ENCODE data around the gene TCTN2.

TCTN2 gene

DNA sequence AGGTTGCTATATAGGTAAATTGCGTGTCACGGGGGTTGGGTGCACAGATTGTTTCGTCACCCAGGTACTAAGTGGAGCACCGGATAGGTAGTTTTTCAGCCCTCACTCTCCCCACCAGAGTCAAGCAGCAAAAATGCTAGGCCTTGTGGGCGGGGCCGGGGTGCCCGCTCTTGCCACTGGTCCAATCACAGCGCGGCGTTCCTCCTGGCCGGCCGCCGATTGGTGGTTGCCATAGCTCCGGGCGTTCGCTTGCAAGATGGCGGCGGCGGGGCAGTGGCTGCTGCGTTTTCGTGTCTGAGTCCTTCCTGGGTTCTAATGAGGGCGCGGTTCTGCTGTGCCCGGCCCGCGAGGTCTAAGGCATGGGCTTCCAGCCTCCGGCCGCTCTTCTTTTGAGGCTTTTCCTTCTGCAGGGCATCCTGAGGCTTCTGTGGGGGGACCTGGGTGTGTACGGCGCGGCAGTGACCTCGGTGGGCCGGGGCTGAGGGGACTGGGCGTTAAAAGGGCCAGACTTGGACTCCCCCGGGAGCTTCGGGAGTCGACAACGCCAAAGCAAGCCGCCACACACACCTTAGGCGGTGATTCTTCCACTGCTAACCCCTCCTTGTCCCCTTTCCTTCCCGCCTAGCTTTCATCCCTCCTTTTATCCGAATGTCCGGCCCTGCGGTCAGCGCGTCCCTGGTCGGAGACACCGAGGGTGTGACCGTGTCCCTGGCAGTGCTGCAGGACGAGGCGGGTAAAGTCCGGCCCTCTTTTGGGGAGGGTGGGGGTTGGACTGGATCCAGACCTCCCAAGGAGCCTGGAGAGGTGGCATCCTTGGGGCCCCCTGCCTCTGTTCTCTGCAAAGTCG, at the start of gene TCTN2:
Gene TCTN2, plus strand, starts transcription at position 232 of the 847 bp plus-strand sequence. Its CDS starts 128 bp downstream, at position 360.
- peak; percentile 90 for DNase-seq (ENCODE audit: low spot score)

DNA sequence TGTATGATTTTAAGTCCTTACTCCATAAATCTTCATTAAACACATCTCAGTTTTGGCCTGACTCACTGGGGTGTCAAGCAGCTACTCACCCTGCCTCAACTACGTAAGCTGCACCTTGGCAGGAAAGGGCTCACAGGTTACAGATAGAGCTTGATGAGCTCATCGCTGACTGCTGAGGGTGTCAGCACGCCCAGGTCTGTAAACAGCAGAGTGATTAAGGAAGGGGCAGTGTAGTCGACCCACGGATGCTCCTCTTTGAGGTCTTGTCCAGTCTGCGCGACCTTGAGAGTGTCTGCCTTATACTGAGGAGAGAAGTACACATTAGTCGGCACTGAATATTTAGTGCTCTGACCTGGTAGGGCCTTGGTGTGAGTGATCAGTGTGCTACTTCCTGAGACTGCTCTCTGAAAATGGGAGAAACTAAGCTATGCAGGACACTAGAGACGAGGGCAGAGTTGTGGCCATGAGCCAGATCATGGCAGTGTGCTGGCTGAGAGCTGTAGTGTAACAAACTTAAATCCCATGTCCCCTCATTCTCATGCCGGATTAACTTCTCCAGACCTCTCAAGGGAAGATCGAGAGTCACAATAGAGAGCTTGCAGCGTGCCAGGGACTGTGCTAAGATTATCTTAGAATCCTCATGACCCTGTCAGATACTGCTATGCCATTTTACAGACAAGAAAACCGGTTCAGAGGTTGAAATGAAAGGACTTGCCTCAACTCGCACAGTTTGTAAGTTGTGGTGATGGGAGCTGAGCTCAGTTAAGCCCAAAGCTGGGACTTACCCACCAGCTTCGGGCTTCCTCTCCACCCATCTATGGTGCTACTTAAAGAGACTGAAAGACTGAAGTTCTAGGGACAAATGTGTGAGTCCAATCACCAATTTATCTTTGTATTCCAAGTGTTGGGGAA, 49.0 kb upstream of the TCTN2 start:
- DNase-seq (ENCODE audit: low spot score) = no peak

DNA sequence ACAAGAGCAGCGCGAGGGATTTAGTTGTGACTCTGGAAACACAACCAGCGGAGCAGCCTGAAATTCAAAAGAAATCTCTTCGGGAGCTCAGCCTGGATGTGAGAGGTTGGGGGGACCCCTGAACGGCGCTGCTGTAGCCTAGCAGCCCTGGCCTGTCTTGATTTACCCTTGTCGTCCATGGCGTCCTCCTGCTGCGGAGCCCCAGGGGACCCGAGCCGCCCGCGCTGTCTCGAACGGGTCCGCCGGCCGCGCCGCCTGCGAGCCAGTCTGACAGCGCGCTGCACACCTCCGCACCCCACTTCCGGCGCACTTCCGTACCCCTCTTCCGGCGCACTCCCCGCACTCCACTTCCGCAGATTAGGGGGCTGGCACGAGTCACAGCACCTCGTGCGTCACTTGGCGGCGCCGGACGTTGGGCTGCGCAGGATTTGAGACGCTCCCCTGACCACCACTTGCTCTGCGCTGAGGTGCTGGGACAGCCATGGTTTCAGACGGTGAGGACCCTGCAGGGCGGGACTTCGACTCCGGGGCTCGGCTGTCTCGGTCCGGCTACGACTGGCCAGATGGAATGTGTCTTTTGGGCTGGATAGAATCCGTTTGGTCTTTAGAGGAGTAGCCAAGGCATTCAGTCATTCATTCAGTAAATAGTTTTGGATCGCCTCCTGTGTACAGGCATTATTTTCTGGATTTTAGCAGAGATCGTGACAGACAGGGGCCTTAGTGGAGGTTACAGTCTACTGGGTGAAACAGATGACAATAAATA, 37.4 kb upstream of the TCTN2 start, which contains the start of the genes EIF2B1 and GTF2H3:
Gene EIF2B1, minus strand, starts transcription at position 308 of the 763 bp plus-strand sequence. Its CDS starts 129 bp downstream, at position 179.
Gene GTF2H3, plus strand, starts transcription at position 451 of the 763 bp plus-strand sequence. Its CDS starts 31 bp downstream, at position 482.
- peak; percentile 94 for DNase-seq (ENCODE audit: low spot score)

DNA sequence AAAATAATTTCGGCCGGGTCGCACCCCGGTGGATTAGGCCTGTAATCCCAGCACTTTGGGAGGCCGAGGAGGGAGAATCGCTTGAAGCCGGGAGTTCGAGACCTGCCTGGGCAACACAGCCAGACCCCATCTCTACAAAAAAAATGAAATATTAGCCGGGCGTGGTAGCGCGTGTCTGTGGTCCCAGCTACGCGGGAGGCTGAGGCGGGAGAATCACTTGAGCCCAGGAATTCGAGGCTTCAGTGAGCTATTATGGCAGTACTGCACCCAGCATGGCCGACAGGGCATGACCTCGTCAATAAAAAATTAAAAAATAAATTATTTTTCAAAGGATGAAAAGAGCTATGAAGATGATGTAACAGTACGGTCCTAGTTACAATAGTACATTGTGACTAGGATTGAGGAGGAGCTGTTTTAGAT, 36.8 kb upstream of the TCTN2 start:
- no peak for DNase-seq (ENCODE audit: low spot score)

DNA sequence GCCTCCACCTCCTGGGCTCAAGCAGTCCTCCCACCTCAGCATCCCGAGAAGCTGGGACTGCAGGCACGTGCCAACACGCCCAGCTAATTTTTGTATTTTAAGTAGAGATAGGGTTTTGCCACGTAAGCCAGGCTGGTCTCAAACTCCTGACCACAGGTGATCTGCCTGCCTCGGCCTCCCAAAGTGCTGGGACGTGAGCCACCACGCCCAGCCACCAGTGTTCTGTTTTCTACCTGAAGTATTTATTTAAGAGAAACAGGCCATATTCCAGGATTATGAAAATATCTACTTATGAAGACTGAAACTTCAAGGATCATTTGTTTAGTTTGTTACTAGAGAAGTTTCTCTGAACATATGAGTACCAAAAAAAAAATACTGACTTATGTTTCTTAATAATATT, 27.0 kb upstream of the TCTN2 start:
- no peak for DNase-seq (ENCODE audit: low spot score)

DNA sequence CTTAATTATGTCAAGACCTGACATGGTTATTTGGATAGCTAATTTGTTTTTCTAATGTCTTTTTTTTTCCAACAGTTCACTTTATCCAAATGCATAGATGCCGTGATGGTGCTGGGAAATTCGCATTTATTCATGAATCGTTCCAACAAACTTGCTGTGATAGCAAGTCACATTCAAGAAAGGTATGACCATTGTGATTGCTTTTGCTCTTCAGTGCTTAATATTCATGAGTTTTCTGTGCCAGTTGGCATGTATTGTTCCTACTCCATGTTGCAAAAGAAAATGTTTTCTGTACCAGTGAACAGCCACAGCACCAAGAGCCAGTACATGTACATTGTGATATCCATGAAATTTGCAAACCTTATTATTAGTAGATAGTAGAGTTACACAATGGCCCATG, 25.5 kb upstream of the TCTN2 start:
- DNase-seq (ENCODE audit: low spot score) = no peak

DNA sequence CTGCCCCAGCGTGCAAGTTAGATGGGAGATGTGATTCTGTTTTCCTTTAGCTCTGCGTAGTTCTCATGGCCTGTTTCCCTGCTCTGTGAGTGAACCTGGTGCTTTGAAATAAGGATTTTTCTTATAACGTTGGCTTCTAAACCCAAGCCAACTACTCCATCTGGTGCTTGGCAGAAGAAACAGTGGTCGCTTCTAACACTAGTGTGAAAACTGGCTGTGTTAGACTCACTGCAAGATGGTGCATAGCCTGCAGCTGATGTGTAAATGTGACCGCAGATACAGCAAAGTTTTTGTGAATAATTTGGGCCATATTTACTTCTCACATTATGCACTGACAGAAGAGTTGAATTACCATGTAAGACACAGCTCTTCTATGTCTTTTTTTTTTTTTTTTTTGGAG, 25.0 kb upstream of the TCTN2 start:
- no peak for DNase-seq (ENCODE audit: low spot score)

DNA sequence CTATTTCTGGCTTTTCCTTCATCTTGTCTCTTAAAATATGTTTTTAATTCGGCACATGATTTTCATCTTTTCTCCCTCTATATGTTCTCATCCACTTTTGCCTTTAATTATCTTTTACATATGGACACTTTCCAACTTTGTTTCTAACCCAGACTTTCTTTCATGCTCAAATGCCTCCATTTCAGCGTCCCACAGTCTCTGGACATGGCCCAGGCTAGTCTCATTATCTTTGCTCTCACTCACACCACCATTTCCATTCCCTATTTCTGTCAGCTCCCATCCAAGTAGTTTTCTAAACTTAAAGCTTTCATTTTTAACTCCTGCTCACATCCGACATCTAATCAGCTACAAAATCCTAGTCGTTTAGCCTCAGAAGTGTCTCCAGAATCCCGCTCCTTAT, 22.5 kb upstream of the TCTN2 start:
- no peak for DNase-seq (ENCODE audit: low spot score)

DNA sequence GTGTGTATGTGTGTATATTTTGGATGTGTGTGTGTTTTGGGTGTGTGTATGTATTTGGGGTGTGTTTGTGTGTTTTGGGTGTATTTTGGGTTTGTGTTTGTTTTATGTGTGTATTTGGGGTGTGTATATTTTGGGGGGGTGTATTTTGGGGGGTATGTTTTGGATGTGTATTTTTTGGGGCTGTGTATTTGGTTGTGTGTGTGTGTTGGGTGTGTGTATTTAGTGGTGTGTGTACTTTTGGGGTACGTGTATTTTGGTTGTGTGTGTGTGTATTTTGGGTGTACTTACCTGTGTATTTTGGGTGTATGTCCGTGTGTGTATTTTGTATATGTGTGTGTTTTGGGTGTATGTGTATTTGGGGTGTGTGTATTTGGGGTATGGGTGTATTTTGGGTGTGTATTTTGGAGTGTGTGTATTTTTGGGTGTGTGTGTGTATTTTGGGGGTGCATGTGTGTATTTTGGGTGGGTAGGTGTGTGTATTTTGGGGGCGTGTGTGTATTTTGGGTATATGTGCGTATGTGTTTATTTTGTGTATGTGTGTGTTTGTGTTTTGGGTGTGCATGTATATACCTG, 16.7 kb upstream of the TCTN2 start:
- no peak for DNase-seq (ENCODE audit: low spot score)

DNA sequence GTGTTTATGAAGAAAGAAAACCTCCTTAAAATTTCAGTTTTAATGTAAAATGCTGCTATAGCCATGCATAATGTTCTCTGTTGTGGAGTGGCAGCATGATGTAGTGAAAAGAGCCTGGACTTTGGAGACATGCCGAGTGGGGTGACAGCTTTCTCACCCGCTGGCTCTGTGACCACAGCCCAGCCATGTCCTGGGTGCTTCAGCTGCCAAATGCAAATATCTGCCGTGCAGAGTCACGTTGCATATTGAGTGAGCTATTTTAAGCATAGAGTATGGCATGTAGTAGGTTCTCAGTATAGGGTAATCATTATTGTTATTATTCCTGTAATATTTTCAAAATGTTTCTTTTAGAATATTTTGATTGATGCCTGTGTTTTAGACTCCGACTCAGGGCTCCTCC, 15.5 kb upstream of the TCTN2 start:
- DNase-seq (ENCODE audit: low spot score) = no peak

DNA sequence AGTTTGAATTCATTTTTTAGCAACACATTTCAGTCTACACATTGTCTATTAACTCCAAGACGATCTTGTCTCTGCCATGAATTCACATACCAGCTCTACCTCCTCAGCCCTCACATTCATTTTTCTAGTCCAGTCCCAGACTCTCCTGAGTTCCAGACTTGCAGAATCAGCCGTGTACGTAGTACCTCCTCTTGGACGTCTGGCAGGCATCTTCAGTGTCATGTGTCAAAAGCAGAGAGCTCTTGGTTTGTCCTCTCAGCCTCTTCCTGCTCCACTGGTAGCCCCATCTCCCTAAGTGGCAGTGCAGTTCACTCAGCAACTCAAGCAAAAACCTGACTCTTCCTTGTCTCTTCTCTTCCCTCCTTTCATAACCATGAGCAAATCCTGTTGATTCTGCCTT, 14.5 kb upstream of the TCTN2 start:
- DNase-seq (ENCODE audit: low spot score) = no peak

DNA sequence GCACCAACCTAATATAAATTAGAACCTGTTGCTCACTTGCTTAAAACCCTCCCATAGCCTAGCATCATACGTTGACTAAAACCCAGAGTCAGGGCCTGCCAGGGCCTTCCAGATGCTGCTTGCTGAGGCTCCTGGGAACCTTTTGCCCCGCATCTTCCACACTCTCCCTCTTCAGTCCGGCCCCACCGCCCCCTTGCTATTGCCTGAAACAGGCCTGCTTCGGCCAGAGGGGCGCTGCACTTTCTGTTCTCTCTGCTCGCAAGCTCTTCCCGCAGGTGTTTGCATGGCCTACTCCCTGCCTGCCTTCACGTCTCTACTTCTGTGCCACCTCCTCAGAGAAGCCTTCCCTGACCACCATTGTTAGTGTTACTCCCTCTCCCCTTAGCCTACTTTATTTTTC, 13.7 kb upstream of the TCTN2 start:
- DNase-seq (ENCODE audit: low spot score) = no peak

DNA sequence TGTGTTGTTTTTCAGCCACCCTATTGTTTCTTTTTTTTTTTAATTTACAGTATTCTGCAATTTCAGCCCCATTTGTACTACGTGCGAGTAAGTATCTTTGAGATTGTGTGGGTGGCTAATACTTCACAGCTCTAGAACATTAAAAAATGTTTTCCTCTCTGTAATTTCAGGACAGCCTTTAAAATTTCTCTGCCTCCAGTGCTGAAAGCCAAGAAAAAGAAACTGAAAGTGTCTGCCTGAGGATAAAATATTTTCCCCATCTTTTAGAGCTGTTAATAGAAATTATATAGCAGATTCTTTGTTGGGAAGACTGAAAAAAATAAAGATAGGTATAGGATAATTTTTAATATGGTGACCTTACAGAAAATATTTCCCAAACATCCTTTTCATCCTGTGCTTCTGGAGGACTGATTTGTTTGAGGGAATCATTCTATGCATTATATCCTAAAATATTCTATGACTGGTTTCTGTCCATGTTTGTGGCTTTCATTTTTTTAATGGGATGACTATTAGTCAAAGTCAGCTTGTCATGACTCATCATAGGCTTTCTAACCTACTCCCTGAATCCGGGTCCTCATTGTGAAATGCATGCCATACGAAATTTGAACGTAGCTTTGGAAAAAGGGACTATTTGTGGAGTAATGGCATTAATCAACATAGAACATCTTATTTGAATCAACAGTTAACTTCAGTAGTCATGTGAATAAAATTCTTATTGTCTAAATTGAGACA, 10.8 kb upstream of the TCTN2 start:
- DNase-seq (ENCODE audit: low spot score) = no peak

DNA sequence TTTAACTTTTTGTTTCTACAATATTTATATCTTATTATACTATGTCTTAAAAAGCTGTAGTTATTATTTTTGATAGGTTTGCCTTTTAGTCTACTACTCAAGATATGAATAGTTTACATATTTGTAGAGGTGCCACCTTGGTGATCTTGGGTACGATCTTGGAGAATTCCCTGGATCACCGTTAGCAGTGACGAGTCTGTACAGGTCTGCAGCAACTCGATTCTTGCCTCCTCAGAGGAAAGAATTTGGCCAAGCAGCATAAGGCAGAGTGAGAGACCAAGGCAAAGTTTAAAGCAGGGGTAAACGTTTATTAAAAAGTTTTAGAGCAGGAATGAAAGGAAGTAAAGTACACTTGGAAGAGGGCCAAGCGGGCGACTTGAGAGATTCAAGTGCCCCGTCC, 3.1 kb upstream of the TCTN2 start:
- no peak for DNase-seq (ENCODE audit: low spot score)

DNA sequence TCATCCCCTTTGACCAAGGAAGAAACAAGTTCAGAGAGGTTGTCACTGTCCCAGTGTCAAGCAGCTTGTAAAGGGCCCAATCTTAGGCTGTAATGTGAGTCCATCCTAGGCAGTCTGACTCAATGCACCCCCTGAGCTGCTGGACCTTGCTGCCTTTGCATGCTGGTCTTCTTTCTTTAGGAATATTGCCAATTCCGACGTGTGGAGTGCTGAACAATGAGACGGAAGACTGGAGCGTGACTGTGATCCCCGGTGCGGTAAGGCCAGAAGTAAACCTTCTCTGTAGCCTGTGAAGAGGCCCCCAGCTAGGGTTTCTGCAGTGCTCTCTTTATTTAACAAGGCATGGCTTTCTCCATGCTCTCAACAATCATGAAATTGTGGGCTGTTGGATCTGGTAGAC, 963 bp downstream of the TCTN2 start:
- DNase-seq (ENCODE audit: low spot score) = no peak

DNA sequence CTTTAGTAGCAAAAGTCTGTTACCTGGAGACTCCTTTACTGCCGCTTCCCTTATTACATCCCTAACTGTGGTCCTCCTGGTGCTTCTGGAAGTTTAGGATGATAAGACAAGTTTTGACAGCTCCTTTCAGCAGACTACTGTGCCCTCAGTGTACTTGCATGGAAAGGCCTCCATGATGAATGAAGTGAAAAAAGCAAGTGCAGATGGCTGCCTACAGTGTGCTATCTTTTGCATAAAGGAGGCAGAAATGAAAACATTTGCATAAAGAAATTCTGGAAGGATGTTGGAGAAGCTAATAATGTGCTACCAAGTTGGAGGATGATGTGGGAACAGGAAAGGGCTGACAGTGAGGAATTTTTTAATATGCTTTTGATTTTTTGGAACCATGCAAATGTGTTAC, 4.5 kb downstream of the TCTN2 start:
- peak; percentile 68 for DNase-seq (ENCODE audit: low spot score)

DNA sequence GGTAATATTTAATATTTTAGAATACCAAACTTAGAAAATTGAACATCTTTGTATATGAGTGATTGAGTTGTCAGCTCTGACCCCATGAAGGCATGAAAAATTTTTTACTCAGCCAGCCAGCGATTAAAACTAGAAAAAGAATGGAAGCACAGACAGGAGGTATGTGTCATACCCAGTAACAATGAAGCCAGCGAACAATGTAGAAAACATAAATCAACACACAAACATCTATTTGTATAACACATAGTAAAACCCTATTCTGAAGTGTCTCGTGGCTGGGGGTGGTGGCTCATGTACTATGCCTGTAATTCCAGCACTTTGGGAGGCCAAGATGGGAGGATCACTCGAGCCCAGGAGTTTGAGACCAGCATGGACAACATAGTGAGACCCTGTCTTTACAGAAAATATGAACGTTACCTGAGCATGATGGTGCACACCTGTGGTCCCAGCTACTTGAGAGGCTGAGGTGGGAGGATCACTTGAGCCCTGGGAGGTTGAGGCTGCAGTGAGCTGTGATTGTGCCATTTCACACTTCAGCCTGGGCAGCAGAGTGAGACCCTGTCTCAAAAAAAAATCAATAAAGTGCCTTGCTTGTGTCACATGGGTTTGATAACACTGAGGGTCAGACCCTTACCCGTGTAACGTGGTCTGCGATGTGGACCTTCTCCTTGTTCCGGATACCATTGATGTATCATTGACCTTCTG, 5.9 kb downstream of the TCTN2 start:
- DNase-seq (ENCODE audit: low spot score) = no peak

DNA sequence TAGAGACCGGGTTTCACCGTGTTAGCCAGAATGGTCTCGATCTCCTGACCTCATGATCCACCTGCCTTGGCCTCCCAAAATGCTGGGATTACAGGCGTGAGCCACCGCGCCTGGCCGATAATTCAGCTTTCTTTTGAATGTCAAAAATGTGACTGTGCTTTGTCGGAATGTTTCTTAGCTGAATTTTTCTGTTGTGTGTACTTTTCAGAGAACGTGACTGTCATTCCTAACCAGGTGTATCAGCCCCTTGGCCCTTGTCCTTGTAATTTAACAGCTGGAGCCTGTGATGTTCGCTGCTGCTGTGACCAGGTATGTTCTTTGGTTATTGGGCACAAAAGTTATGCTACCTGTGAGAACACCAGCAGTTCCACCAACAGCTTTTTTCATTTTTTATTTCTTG, 8.1 kb downstream of the TCTN2 start:
- DNase-seq (ENCODE audit: low spot score) = no peak

DNA sequence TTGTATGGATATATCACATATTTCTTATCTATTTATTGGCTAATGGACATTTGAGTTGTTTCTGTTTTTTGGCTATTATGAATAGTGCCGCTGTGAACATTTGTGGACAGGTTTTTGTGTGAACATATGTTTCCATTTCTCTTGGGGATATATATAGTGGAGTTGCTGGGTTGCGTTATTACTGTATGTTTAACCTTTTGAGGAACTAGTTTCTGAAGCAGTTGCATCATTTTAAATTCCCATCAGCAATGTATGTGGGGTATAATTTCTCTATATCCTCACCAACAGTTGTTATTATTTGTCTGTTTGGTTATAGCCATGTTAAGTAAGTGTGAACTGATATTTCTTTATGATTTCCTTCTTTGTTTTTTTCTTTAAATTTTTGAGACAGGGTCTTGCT, 10.7 kb downstream of the TCTN2 start:
- DNase-seq (ENCODE audit: low spot score) = no peak

DNA sequence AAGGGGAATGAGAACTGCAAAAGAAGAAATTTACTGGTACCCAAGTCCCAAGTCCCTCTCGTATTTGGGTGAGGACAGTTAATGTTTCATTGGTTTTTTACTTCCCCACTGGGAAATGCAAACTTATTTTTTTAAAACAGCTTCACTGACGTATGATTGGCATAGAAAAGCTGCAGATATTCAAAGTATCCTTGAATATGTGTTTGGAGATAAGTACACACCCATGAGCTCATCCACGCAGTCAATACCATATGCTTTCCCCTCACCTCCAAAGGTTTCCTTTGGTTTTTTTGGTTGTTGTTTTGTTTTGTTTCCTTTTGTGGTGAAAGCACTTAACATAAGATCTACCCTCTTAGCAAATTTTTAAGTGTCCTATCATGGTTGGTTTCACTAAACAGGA, 13.1 kb downstream of the TCTN2 start:
- no peak for DNase-seq (ENCODE audit: low spot score)
